ENCODE results near the gene SRF. TPM values are rescaled to one million over a fixed set of nuclear protein-coding genes. Genes with fewer than 3 reads are reported as not detected.

SRF gene
- total and polyA plus RNA-seq, 2 of the 4 experiments (the other 2 are of a cell fraction): 20.6 to 56.3 TPM

DNA sequence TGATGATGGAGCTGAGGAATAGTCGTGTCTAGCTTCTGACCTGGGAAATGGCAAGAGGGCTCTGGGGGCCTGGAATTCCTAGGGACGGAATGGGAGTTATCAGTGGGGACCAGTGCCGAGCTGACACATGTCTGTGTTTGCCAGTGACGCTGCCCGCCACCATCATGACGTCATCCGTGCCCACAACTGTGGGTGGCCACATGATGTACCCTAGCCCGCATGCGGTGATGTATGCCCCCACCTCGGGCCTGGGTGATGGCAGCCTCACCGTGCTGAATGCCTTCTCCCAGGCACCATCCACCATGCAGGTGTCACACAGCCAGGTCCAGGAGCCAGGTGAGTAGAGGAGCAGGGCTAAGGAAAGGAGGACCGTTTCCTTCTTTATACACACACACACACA is 7.1 kb downstream of the SRF start:
- peaks cover 27 to 71% of the 10 kb centered on the region in 2 experiments for H3K79me1 ChIP-seq (ENCODE audit: low read depth in 1 of 2, low read length in 2 of 2)

More for the DNA sequence above, 7.1 kb downstream of the SRF start:
- H3K4me3 ChIP-seq (ENCODE audit: insufficient read depth, low read depth, low read length): no peak overlapping the region
- H2BK15ac ChIP-seq (ENCODE audit: low read depth, low read length): no peak overlapping the region
- H2BK5ac ChIP-seq (ENCODE audit: low read depth, low read length, poor library complexity, severe bottlenecking): no peak overlapping the region
- H3K9me3 ChIP-seq (ENCODE audit: control insufficient read depth, insufficient read depth, low read length): no peaks in the 10 kb centered on the region
- H3K14ac ChIP-seq (replicated peaks; ENCODE audit: low read depth, low read length): no peak overlapping the region
- H2AK5ac ChIP-seq (ENCODE audit: low read depth, low read length): no peak overlapping the region
- H3K27me3 ChIP-seq (ENCODE audit: control insufficient read depth, insufficient read depth, low read length): no peaks in the 10 kb centered on the region
- H3K9me1 ChIP-seq (ENCODE audit: insufficient read depth, low read length): peaks cover 15% of the 10 kb centered on the region
- peaks cover 45% of the 10 kb centered on the region for H3K36me3 ChIP-seq (ENCODE audit: control insufficient read depth, insufficient read depth, low read length)
- no peak overlapping the region for H3K27ac ChIP-seq (ENCODE audit: insufficient read depth, low read length)
- in situ Hi-C loops (cut with MboI; ENCODE audit: low sequenced_read_pairs): no loop called here
- H3K18ac ChIP-seq (ENCODE audit: low read depth, low read length): no peak overlapping the region
- no peak overlapping the region for H3K4me2 ChIP-seq (ENCODE audit: low read depth, low read length)
- WGBS, 2 experiments (ENCODE audit: extremely low coverage in 2 of 2, insufficient read length in 1 of 2): 93% methylated on average over 10 of the region's 12 CpGs; no CpG with 5 or more reads in 1 of the 2 experiments
- no peak for TF ChIP-seq CHD1 (IDR thresholded peaks at IDR 0.05; ENCODE audit: low read depth, low read length)
- no peak for TF ChIP-seq POLR2A (IDR thresholded peaks at IDR 0.05; ENCODE audit: low read depth, low read length)
- TF ChIP-seq RAD21 (IDR thresholded peaks at IDR 0.05; ENCODE audit: low read length): no peak
- no peak for TF ChIP-seq SMC3 (IDR thresholded peaks at IDR 0.05; ENCODE audit: low read depth, low read length)
- TF ChIP-seq NFE2L2 (IDR thresholded peaks at IDR 0.05; ENCODE audit: low read depth, low read length): no peak
- TF ChIP-seq MAFK (IDR thresholded peaks at IDR 0.05; ENCODE audit: low read depth, low read length): no peak
- no peak for TF ChIP-seq BHLHE40 (IDR thresholded peaks at IDR 0.05; ENCODE audit: low read depth, low read length)
- TF ChIP-seq RCOR1 (IDR thresholded peaks at IDR 0.05; ENCODE audit: insufficient replicate concordance, low read length): no peak
- TF ChIP-seq RFX5 (IDR thresholded peaks at IDR 0.05; ENCODE audit: low read depth, low read length): no peak
- no peak for TF ChIP-seq FOS (IDR thresholded peaks at IDR 0.05; ENCODE audit: low read depth, low read length)
- TF ChIP-seq, protein P1, sequence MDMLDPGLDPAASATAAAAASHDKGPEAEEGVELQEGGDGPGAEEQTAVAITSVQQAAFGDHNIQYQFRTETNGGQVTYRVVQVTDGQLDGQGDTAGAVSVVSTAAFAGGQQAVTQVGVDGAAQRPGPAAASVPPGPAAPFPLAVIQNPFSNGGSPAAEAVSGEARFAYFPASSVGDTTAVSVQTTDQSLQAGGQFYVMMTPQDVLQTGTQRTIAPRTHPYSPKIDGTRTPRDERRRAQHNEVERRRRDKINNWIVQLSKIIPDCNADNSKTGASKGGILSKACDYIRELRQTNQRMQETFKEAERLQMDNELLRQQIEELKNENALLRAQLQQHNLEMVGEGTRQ (IDR thresholded peaks at IDR 0.05; ENCODE audit: low read depth, low read length): no peak
- no peak for TF ChIP-seq MAZ (IDR thresholded peaks at IDR 0.05; ENCODE audit: borderline replicate concordance, low read depth, low read length)
- TF ChIP-seq, protein P2, sequence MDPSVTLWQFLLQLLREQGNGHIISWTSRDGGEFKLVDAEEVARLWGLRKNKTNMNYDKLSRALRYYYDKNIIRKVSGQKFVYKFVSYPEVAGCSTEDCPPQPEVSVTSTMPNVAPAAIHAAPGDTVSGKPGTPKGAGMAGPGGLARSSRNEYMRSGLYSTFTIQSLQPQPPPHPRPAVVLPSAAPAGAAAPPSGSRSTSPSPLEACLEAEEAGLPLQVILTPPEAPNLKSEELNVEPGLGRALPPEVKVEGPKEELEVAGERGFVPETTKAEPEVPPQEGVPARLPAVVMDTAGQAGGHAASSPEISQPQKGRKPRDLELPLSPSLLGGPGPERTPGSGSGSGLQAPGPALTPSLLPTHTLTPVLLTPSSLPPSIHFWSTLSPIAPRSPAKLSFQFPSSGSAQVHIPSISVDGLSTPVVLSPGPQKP (IDR thresholded peaks at IDR 0.05; ENCODE audit: borderline replicate concordance, low read depth, low read length): no peak
- no peak overlapping the region for H4K8ac ChIP-seq (ENCODE audit: low read depth in 2 of 2, low read length in 2 of 2)
- H3K4me1 ChIP-seq (ENCODE audit: control insufficient read depth, insufficient read depth, low read length): peaks cover 17% of the 10 kb centered on the region
- H4K5ac ChIP-seq (ENCODE audit: low read depth, low read length): no peak overlapping the region
- H3K23ac ChIP-seq (ENCODE audit: low read depth, low read length): no peak overlapping the region
- H3K9ac ChIP-seq (ENCODE audit: low read depth, low read length): no peak overlapping the region
- ATAC-seq (ENCODE audit: low read depth): no peak
- H2AK9ac ChIP-seq (replicated peaks; ENCODE audit: low read depth, low read length, poor library complexity): no peak overlapping the region
- H2BK120ac ChIP-seq (ENCODE audit: low read depth, low read length): no peak overlapping the region
- no peak overlapping the region for H3K4ac ChIP-seq (ENCODE audit: low read depth, low read length)
- no peak overlapping the region for H4K91ac ChIP-seq (ENCODE audit: insufficient read depth, low read depth, low read length)
- ChIA-PET CTCF (interaction anchor here (0.6 kb wide), 2 partner anchors 24 to 1335 kb away, joined by 3 to 4 read pairs; no protein-coding TSS in a partner anchor), POLR2A (ENCODE audit: unreplicated experiment) (no interaction called here)
- BruUV-seq (replicated peaks): no TSS peak
- no peak overlapping the region for H3K56ac ChIP-seq (ENCODE audit: extremely low read depth, insufficient read depth, low read length)
- no peak overlapping the region for H2AFZ ChIP-seq (replicated peaks; ENCODE audit: low read length, poor library complexity)
- H4K20me1 ChIP-seq (ENCODE audit: insufficient read depth, low read length): peaks cover 30% of the 10 kb centered on the region
- intact Hi-C loops (cut with micrococcal nuclease): no loop called here
- no peak overlapping the region for H2BK20ac ChIP-seq (ENCODE audit: low read depth, low read length)
- dilution Hi-C loops (cut with HindIII; ENCODE audit: low sequenced_read_pairs, unreplicated experiment): no loop called here
- no peak for DNase-seq

Measured in IMR-90 (cell line).